ES-I3 (cell line): ENCODE data around the gene SLC38A10.

Experiments
- H3K36me3 ChIP-seq: 2 replicates; pipeline ENCODE4 v1.6.1; 2013; ENCODE audit warnings: mild to moderate bottlenecking, low read length, control low read depth, moderate library complexity; ENCODE audit not compliant: insufficient read depth
- H3K4me1 ChIP-seq: 2 replicates; pipeline ENCODE4 v1.6.1; 2013; ENCODE audit warnings: mild to moderate bottlenecking, control low read depth, low read length; ENCODE audit not compliant: insufficient read depth
- H3K9ac ChIP-seq: 2 replicates; pipeline ENCODE4 v1.6.1; 2013; ENCODE audit warnings: low read depth, mild to moderate bottlenecking, low read length, moderate library complexity
- H3K9me3 ChIP-seq: 2 replicates; pipeline ENCODE4 v1.6.1; 2013; ENCODE audit warnings: mild to moderate bottlenecking, low read length, moderate library complexity; ENCODE audit not compliant: control insufficient read depth, insufficient read depth

Gene SLC38A10

DNA sequence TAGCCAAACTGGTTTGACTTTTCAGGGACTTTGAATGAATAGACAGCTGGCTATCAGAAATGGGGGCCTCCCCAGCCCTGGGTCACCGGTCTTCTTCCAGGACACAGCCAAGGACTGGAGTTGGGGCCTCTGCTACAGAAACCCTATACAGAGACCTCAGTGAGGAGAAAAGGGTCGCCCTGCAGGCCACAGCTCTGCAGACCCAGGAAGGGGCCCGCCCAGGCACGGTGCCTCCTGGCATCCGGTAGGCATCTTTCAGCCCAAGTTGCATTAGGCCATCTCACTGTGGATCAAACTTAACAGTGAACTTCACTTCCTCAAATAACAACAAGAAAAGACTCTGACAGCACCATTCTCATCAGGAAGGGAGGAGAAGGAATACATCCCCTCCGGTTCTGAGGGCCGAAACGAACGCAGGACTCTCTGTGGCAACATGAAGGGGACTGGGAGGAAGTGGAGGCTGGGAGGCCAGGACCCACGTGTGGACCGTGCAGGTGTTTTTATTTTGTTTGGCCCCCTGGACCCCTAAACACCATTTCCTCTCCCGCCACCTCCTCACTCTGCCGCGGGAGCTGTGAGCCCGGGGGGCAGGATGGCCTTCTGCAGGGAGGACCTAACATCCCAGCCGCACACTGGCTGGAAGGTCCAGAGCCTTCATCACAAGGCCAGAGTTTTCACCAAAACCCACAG is 7.2 kb downstream of the SLC38A10 start:
- Histone ChIP-seq H3K9me3 (no peaks in the 10 kb centered on the region), H3K9ac (no peak overlapping the region), H3K36me3 (peaks cover 3% of the 10 kb centered on the region), H3K4me1 (no peaks in the 10 kb centered on the region)

DNA sequence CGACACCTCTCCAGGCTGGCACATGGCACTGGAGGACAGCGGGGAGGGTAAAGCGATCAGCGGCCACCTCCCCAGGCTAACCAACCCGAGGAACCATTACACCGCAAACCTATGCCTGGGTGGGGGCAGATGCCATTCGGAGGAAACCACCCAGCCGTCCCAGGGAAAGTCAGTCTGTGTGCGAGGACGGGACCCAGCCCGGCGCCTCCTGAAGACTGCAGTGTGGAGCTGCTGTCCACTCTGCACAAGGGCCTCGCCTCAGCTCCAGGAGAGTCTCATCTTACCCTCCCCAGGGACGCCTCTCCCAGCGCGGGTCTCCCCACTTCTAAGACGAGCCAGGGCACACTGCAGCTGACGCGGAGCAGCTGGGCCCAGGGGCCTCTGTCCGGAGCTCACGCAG is 8.0 kb downstream of the SLC38A10 start:
- peaks cover 3% of the 10 kb centered on the region for H3K36me3 ChIP-seq
- H3K4me1 ChIP-seq, result no peaks in the 10 kb centered on the region
- no peak overlapping the region for H3K9ac ChIP-seq
- no peaks in the 10 kb centered on the region for H3K9me3 ChIP-seq

DNA sequence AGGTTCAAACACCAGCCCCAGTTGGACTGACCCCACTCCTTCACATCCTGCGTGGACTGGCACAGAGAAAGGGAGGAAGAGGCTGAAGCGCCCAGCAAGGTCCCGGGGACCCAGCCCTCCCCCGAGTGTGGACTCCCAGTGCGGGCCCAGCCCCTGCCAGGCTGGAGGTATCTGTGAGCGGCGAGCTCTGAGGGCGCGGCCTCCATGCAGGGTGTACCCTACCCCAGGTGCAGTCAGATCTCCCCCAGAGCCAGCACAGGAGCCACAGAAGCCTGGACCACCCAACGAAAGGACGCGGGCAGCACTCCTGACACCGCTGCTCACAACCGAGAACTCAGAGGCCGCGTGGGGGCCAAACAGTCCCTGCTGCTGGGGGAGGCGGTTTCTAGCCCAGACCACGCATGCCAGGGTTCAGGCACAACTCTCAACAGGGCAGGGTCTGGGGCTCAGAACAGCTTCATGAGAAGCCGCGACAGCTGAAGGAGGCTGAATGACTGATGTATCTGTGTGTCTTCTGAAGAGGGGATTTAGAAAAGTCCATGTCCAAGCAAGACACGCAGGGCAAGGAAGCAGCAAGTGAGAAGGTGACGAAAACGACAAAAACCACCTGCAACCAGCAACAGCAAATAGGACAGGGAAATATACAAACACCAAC is 8.5 kb downstream of the SLC38A10 start:
- Histone ChIP-seq H3K4me1 (no peaks in the 10 kb centered on the region), H3K9ac (no peak overlapping the region), H3K9me3 (no peaks in the 10 kb centered on the region), H3K36me3 (peaks cover 3% of the 10 kb centered on the region)

DNA sequence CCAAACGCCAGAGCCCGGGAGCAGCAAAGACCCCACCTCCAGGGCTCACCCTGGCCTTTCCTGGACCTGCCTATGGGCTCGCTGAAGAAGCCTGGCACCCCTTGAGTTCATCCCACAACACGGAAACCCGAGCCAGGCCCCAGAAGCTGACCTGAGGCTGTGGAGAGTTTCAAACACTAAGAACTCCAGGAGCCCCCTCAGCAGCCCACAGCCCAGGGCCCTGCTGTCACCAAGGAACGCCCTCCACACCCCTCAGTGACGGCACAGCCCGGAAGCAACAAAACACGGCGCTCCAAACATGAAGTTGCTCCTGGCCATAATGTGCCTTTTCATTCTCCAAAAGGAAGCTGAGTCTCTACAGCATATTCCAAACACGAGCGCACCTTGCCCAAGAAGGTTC is 9.2 kb downstream of the SLC38A10 start:
- Histone ChIP-seq H3K4me1 (no peaks in the 10 kb centered on the region), H3K9ac (no peak overlapping the region), H3K9me3 (no peaks in the 10 kb centered on the region), H3K36me3 (peaks cover 3% of the 10 kb centered on the region)

DNA sequence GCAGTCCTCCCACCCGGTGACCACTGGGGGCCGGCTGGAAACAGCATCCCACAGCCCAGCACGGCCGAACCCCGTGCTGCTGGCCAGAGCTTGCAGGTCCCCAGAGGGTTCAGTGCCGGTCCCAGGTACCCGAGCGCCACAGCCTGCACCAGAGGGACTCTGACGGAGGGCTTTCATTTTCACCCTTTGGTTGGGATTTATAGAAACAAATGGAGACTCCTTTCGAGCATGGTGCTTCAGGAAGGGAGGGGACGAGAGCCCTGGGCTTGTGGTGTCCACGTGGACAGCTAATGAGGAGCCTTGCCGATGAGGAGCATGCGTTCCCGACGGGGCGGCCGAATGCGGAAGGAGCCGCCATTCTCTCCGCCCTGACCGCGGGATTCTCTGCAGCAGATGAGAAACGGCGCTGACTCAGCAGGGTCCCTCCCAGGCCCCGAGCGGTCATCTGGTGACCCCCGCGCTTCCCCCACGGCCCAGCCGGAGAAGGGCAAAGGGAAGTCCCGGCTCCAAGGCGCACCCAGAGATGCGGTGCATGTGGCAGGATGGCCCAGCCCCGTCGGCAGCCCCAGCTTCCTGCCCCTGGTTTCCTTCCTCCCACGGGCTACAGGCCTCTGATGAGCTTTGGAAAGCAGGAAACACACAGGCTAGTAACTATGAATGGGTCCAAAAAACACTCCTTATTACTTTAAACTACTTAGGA is 9.8 kb downstream of the SLC38A10 start:
- Histone ChIP-seq H3K4me1 (no peaks in the 10 kb centered on the region), H3K9me3 (no peaks in the 10 kb centered on the region), H3K36me3 (peaks cover 3% of the 10 kb centered on the region), H3K9ac (no peak overlapping the region; the same call in 1 of the 2 replicates)

DNA sequence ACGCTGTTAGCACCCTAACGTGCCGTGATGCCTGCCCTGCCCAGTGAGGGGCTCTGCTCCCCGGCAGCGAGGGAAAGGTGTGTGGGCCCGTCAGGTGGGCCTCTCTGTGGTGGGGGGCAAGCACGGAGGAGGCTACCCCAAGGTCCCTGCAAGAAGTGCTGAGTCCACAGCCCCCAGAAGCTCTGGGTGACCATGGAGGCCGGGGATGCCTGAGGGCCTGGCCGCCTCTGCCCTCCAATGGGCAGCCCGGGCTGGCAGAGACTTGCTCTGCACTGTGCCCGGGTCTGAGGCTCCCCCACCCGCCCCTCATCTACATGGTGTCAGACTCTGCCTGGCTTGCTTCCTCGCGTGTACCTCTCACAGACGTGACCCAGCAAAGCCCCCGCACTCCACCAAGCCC is 12.2 kb downstream of the SLC38A10 start:
- Histone ChIP-seq H3K4me1 (no peaks in the 10 kb centered on the region), H3K9ac (no peak overlapping the region), H3K9me3 (no peaks in the 10 kb centered on the region), H3K36me3 (peaks cover 3% of the 10 kb centered on the region; the same call in 1 of the 2 replicates)

DNA sequence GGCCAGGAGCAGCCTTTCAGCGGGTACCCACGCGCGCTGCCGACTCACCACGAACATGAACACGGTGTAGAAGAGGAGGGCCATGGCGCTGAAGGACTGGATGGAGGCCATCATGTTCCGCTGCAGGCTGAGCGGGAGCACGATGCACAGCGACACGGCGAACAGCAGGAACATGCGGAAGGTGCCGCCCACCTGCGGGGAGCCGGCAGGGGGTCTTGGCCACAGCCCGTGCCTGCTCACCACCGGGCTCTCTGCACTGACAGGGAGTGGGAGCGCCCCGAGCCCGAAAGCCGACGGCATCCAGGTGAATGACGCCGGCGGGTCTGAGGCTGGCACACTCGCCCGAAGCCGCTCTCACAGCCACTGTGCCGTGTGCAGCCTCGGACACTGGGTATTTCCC is 13.0 kb downstream of the SLC38A10 start:
- H3K4me1 ChIP-seq, result no peaks in the 10 kb centered on the region
- H3K9ac ChIP-seq, result no peak overlapping the region
- H3K9me3 ChIP-seq, result no peaks in the 10 kb centered on the region
- H3K36me3 ChIP-seq, result no peaks in the 10 kb centered on the region; the same call in 1 of the 2 replicates

DNA sequence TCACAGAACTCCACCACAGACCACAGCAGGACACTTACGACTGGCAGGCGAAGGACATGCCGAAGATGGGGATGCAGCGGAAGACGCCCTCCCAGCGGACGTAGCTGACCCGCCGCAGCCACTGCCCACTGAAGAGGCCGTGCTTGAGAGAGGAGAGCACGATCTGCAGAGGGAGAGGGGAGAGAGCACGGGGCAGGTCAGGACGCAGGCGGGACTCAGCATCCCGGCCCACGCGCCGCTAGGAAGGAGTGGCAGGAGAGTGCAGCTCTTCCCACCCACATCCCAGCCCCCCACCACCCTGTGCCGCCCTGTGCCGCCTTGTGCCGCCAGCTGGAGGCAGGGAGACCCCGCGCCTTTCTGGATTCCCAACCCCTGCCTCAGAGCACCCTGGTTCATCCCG is 14.5 kb downstream of the SLC38A10 start:
- no peak overlapping the region for H3K9ac ChIP-seq
- H3K4me1 ChIP-seq, result no peaks in the 10 kb centered on the region
- no peaks in the 10 kb centered on the region for H3K9me3 ChIP-seq
- peaks cover 3% of the 10 kb centered on the region; the same call in 1 of the 2 replicates for H3K36me3 ChIP-seq

DNA sequence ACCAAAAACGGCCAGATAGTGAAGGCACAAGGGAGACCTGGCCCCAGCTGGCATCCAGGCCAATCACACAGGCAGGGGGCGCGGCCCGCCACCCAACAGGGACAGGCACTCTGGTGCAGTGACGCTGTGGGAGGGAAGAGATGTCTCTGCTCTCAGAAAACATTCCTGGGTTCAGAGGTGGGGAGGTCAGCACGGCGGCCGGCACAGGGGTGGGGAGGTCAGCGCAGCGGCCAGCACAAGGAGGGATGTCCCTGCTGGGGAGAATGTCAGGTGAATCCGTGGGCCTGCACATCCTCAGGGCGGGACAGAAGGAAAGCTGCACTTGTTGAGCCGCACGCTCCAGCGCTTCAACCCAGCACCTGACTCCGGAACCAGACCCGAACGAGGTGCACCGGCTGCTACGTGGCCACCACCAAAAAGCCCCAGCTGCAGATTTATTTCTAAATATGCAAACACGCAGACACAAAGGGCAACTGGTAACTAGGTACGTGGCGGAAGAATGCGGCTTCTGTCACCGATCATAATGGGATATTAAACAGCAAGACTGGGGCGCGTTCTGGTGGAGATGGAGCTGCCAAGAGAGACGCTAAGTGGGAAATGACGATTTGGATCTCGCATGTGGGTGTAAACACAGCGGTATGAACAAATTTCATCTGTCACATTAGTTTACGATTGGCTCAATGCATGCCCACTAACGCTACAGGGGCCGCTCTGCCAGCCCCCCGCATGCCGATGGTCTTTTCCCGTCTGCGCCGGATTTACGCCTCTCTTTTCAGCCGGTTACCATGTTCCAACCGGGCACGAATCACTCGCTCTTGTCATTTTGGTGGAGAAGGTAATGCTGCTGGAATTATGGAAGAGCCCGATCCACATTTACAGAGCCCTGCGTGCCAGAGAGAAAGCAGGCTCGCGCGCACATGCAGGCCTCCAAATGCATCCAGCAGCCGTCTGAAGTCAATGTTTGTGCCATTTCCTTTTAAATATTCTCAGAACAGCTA is 15.5 kb downstream of the SLC38A10 start:
- peaks cover 8% of the 10 kb centered on the region; the same call in 1 of the 2 replicates for H3K36me3 ChIP-seq
- H3K9me3 ChIP-seq, result no peaks in the 10 kb centered on the region
- no peaks in the 10 kb centered on the region for H3K4me1 ChIP-seq
- H3K9ac ChIP-seq, result no peak overlapping the region

DNA sequence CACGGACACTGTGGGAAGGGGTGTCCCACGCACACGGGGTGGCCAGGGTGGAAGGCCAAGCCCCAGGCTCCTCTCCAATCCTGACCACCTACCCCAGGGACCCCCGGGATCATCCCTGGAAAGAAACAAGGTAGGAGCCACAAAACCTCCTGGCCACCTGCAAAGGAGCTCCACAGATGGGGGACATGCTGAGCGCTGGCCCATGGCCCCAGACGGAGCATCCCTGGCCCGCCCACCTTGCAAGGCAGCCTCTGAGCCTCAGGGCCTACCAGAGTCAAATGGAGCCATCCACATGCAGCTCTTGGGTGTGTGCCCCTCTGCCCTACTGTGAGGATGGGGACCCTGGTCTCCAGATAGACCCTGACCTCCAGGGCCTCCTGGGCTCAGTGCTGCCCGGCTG is 16.3 kb downstream of the SLC38A10 start:
- Histone ChIP-seq H3K4me1 (no peaks in the 10 kb centered on the region), H3K36me3 (peaks cover 8% of the 10 kb centered on the region; the same call in 1 of the 2 replicates), H3K9me3 (no peaks in the 10 kb centered on the region), H3K9ac (no peak overlapping the region)

DNA sequence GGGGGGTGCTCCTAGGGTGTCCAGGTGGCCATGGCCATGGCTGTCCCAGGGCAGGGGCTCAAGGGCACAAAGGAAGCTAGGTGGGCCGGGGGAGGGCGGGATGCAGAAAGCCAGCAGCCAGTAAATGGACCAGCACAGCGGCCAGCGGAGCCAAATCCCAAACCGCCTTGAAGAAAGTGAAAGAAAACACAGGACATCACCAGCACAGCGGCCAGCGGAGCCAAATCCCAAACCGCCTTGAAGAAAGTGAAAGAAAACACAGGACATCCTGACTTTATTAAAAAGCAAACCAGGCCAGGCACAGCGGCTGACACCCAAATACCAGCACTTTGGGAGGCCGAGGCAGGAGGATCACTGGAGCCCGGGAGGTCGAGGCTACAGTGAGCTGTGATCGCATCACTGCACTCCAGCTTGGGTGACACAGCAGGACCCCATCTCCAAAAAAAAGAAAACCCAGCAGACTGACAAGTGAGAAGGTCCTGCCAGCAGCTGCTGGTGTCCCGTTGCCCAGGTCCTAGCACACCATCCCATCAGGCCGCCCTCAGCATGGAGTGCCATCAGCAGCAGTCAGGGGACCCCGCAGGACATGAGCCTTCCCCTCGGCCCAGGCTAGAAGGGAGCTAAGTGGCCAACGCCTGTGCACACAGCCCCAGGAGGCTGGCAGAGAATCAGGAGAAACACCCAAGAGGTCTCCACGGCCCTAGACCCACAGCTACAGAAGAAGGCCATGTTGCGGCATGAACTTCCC is 17.0 kb downstream of the SLC38A10 start:
- Histone ChIP-seq H3K36me3 (peaks cover 8% of the 10 kb centered on the region), H3K9me3 (no peaks in the 10 kb centered on the region), H3K9ac (no peak overlapping the region), H3K4me1 (no peaks in the 10 kb centered on the region)

DNA sequence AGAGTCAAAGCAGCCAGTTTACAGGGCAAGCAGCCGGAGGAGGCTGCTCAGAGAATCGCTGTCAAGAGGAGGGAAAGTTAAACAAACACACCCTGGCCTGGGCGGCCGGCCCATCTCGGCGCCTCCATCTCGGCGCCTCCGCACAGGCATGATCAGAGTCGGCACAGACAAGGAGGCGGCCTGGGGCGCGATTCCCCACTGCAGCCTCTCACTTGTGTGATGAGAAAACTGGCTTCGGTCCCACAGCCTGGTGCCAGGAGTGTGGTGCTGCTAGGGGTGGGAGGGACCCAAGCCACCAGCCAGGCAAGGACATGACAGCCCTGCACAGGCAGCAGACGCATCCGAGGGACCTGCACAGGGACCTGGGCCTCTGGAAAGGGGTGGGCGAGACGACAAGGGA is 17.7 kb downstream of the SLC38A10 start:
- Histone ChIP-seq H3K4me1 (no peaks in the 10 kb centered on the region), H3K36me3 (peaks cover 8% of the 10 kb centered on the region), H3K9me3 (no peaks in the 10 kb centered on the region), H3K9ac (no peak overlapping the region)

DNA sequence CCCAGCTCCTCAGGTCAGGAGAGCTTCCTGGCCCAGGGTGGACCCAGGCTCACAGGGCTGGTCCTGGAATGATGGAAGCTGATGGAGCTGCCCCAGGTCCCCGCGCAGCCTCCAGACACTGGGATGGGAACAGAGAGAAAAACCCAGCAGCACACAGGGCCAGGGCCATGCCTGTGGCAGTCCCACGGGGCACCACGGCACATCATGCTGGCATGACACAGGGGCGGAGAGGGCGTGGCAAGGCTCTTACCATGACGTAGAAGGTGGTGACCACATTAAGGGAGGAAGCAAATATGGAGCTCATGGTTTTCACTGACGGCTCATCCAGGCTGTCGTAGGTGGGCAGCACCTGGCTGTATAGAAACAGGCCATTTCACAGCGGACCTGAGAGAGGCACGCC is 18.3 kb downstream of the SLC38A10 start:
- Histone ChIP-seq H3K36me3 (peaks cover 8% of the 10 kb centered on the region), H3K9me3 (no peaks in the 10 kb centered on the region), H3K9ac (no peak overlapping the region), H3K4me1 (no peaks in the 10 kb centered on the region)
